Ishikawa (cell line): ENCODE measurements around the gene ABTB2.

Source experiments
- EP300 ChIP-seq: IDR thresholded peaks from 2 replicates; pipeline ENCODE4 v1.6.1; 2012; ENCODE audit warnings: borderline replicate concordance
- MAX ChIP-seq: IDR thresholded peaks from 2 replicates; pipeline ENCODE4 v1.6.1; 2012
- TAF1 ChIP-seq: IDR thresholded peaks from 2 replicates; pipeline ENCODE4 v1.6.1; 2012; ENCODE audit warnings: low read depth, mild to moderate bottlenecking
- TEAD4 ChIP-seq: IDR thresholded peaks from 2 replicates; pipeline ENCODE4 v1.6.1; 2012
- YY1 ChIP-seq: IDR thresholded peaks from 2 replicates; pipeline ENCODE4 v1.6.1; 2012; ENCODE audit warnings: low read depth
- TF ChIP-seq, protein P1 (sequence below): IDR thresholded peaks from 2 replicates; pipeline ENCODE4 v1.6.1; 2012; ENCODE audit warnings: low read depth, mild to moderate bottlenecking

DNA sequence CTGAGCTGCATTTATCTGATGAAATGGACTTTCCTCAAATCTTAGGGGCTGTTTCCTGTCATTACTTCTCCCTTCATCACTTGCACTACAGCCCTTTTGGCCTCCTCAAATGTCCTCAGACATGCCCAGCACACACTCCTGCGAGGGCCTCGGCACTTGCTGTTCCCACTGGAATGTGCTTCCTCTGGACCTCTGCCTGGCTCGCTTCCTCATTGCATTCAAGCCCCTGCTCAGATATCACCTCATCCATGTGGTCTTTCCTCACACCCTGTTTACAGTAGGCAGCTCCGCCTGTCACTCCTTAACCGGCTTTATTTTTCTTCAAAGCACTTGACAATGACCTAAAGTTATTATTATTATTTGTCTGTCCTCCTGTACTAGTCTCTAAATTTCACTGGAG, 243.3 kb downstream of the ABTB2 start:
- TF ChIP-seq MAX (no peak), YY1 (no peak), TEAD4 (no peak), TAF1 (no peak), EP300 (no peak)
- TF ChIP-seq, protein P1, sequence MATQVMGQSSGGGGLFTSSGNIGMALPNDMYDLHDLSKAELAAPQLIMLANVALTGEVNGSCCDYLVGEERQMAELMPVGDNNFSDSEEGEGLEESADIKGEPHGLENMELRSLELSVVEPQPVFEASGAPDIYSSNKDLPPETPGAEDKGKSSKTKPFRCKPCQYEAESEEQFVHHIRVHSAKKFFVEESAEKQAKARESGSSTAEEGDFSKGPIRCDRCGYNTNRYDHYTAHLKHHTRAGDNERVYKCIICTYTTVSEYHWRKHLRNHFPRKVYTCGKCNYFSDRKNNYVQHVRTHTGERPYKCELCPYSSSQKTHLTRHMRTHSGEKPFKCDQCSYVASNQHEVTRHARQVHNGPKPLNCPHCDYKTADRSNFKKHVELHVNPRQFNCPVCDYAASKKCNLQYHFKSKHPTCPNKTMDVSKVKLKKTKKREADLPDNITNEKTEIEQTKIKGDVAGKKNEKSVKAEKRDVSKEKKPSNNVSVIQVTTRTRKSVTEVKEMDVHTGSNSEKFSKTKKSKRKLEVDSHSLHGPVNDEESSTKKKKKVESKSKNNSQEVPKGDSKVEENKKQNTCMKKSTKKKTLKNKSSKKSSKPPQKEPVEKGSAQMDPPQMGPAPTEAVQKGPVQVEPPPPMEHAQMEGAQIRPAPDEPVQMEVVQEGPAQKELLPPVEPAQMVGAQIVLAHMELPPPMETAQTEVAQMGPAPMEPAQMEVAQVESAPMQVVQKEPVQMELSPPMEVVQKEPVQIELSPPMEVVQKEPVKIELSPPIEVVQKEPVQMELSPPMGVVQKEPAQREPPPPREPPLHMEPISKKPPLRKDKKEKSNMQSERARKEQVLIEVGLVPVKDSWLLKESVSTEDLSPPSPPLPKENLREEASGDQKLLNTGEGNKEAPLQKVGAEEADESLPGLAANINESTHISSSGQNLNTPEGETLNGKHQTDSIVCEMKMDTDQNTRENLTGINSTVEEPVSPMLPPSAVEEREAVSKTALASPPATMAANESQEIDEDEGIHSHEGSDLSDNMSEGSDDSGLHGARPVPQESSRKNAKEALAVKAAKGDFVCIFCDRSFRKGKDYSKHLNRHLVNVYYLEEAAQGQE: no peak
